ENCODE results near the gene PDCD6IP.

Gene PDCD6IP

GRCh38 chr3:33909547-33909946 lies 111.1 kb downstream of the PDCD6IP start:
- H3K27ac ChIP-seq (ENCODE audit: low read depth, low read length): no peak overlapping the region
- H3K27me3 ChIP-seq (ENCODE audit: insufficient read depth, low read length): no peaks in the 10 kb centered on the region
- no peak overlapping the region for H2AFZ ChIP-seq (ENCODE audit: low read length, unreplicated experiment)
- no peaks in the 10 kb centered on the region for H3K36me3 ChIP-seq (ENCODE audit: insufficient read depth, low read length)
- H3K79me2 ChIP-seq (ENCODE audit: control insufficient read depth, insufficient read depth, low read length, unreplicated experiment): no peaks in the 10 kb centered on the region
- H3K4me1 ChIP-seq (ENCODE audit: control insufficient read depth, insufficient read depth, low read length, unreplicated experiment): peaks cover 12% of the 10 kb centered on the region
- no peak overlapping the region for H3K4me3 ChIP-seq (ENCODE audit: low read depth, low read length)

GRCh38 chr3:33910031-33910430 lies 111.6 kb downstream of the PDCD6IP start:
- Histone ChIP-seq H3K4me1 (ENCODE audit: control insufficient read depth, insufficient read depth, low read length, unreplicated experiment) (peaks cover 12% of the 10 kb centered on the region), H3K79me2 (ENCODE audit: control insufficient read depth, insufficient read depth, low read length, unreplicated experiment) (no peaks in the 10 kb centered on the region), H2AFZ (ENCODE audit: low read length, unreplicated experiment) (no peak overlapping the region)

GRCh38 chr3:33911525-33912322 lies 113.3 kb downstream of the PDCD6IP start:
- Histone ChIP-seq H3K79me2 (ENCODE audit: control insufficient read depth, insufficient read depth, low read length, unreplicated experiment) (no peaks in the 10 kb centered on the region), H2AFZ (ENCODE audit: low read length, unreplicated experiment) (no peak overlapping the region), H3K4me3 (ENCODE audit: low read depth, low read length) (no peak overlapping the region), H3K27me3 (ENCODE audit: insufficient read depth, low read length) (no peaks in the 10 kb centered on the region), H3K36me3 (ENCODE audit: insufficient read depth, low read length) (no peaks in the 10 kb centered on the region), H3K27ac (ENCODE audit: low read depth, low read length) (no peak overlapping the region), H3K4me1 (ENCODE audit: control insufficient read depth, insufficient read depth, low read length, unreplicated experiment) (peaks cover 12% of the 10 kb centered on the region)

More at GRCh38 chr3:33910031-33910430, 111.6 kb downstream of the PDCD6IP start:
- no peaks in the 10 kb centered on the region for H3K27me3 ChIP-seq (ENCODE audit: insufficient read depth, low read length)
- no peaks in the 10 kb centered on the region for H3K36me3 ChIP-seq (ENCODE audit: insufficient read depth, low read length)
- no peak overlapping the region for H3K4me3 ChIP-seq (ENCODE audit: low read depth, low read length)
- no peak overlapping the region for H3K27ac ChIP-seq (ENCODE audit: low read depth, low read length)

- Histone ChIP-seq H3K4me1 (ENCODE audit: control insufficient read depth, insufficient read depth, low read length, unreplicated experiment) (peaks cover 12% of the 10 kb centered on the region), H3K36me3 (ENCODE audit: insufficient read depth, low read length) (no peaks in the 10 kb centered on the region), H3K27me3 (ENCODE audit: insufficient read depth, low read length) (no peaks in the 10 kb centered on the region), H3K27ac (ENCODE audit: low read depth, low read length) (no peak overlapping the region), H3K4me3 (ENCODE audit: low read depth, low read length) (no peak overlapping the region), H3K79me2 (ENCODE audit: control insufficient read depth, insufficient read depth, low read length, unreplicated experiment) (no peaks in the 10 kb centered on the region), H2AFZ (ENCODE audit: low read length, unreplicated experiment) (no peak overlapping the region)
Observed at GRCh38 chr3:33914212-33914611, 115.8 kb downstream of the PDCD6IP start.

GRCh38 chr3:33914731-33915379 lies 116.4 kb downstream of the PDCD6IP start:
- Histone ChIP-seq H3K27me3 (ENCODE audit: insufficient read depth, low read length) (no peaks in the 10 kb centered on the region), H3K36me3 (ENCODE audit: insufficient read depth, low read length) (no peaks in the 10 kb centered on the region), H3K27ac (ENCODE audit: low read depth, low read length) (no peak overlapping the region), H3K4me1 (ENCODE audit: control insufficient read depth, insufficient read depth, low read length, unreplicated experiment) (peaks cover 12% of the 10 kb centered on the region), H3K4me3 (ENCODE audit: low read depth, low read length) (no peak overlapping the region), H2AFZ (ENCODE audit: low read length, unreplicated experiment) (no peak overlapping the region), H3K79me2 (ENCODE audit: control insufficient read depth, insufficient read depth, low read length, unreplicated experiment) (no peaks in the 10 kb centered on the region)

- Histone ChIP-seq H2AFZ (ENCODE audit: low read length, unreplicated experiment) (no peak overlapping the region), H3K27ac (ENCODE audit: low read depth, low read length) (no peak overlapping the region), H3K36me3 (ENCODE audit: insufficient read depth, low read length) (no peaks in the 10 kb centered on the region), H3K27me3 (ENCODE audit: insufficient read depth, low read length) (no peaks in the 10 kb centered on the region), H3K4me1 (ENCODE audit: control insufficient read depth, insufficient read depth, low read length, unreplicated experiment) (peaks cover 12% of the 10 kb centered on the region), H3K79me2 (ENCODE audit: control insufficient read depth, insufficient read depth, low read length, unreplicated experiment) (no peaks in the 10 kb centered on the region), H3K4me3 (ENCODE audit: low read depth, low read length) (no peak overlapping the region)
Observed at GRCh38 chr3:33915796-33916546, 117.5 kb downstream of the PDCD6IP start.

- Histone ChIP-seq H3K4me1 (ENCODE audit: control insufficient read depth, insufficient read depth, low read length, unreplicated experiment) (no peaks in the 10 kb centered on the region), H3K36me3 (ENCODE audit: insufficient read depth, low read length) (no peaks in the 10 kb centered on the region), H3K79me2 (ENCODE audit: control insufficient read depth, insufficient read depth, low read length, unreplicated experiment) (no peaks in the 10 kb centered on the region), H3K4me3 (ENCODE audit: low read depth, low read length) (no peak overlapping the region), H2AFZ (ENCODE audit: low read length, unreplicated experiment) (no peak overlapping the region), H3K27me3 (ENCODE audit: insufficient read depth, low read length) (no peaks in the 10 kb centered on the region), H3K27ac (ENCODE audit: low read depth, low read length) (no peak overlapping the region)
Observed at GRCh38 chr3:33918126-33918756, 119.8 kb downstream of the PDCD6IP start.

Data from ACC112 (cell line).